Stimulated activated CD8-positive, alpha-beta memory T cell treated with anti-CD3 and anti-CD28 coated beads, Interleukin-15, amount 100 ng/mL, for 24 hours (primary cell): ENCODE measurements around the gene ACTR2.
"Not testable (repeated sequence)": the region's sequence is repeated elsewhere in the genome, so short reads cannot be mapped to it uniquely, and the experiment has no call there.

Experiments
- DNase-seq: peaks from one replicate; pipeline ENCODE4 v3.0.0-alpha.2; 2020; ENCODE audit warnings: low read depth

Gene ACTR2

DNA sequence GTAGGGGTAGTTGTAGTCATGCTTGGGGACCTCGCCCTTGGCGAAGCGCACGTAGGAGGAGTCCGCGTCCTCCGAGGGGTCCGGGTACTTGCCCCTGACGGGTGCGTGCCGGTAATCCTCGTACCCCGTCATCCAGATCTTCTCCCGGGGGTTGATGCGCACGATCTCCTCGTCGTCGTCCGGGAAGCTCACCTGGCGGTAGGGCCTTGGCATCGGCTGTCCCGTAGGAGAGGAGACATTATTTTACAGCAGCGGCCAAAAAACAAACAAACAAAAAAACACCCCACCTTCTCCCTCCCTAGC is 86.3 kb downstream of the ACTR2 start:
- no peak for DNase-seq

DNA sequence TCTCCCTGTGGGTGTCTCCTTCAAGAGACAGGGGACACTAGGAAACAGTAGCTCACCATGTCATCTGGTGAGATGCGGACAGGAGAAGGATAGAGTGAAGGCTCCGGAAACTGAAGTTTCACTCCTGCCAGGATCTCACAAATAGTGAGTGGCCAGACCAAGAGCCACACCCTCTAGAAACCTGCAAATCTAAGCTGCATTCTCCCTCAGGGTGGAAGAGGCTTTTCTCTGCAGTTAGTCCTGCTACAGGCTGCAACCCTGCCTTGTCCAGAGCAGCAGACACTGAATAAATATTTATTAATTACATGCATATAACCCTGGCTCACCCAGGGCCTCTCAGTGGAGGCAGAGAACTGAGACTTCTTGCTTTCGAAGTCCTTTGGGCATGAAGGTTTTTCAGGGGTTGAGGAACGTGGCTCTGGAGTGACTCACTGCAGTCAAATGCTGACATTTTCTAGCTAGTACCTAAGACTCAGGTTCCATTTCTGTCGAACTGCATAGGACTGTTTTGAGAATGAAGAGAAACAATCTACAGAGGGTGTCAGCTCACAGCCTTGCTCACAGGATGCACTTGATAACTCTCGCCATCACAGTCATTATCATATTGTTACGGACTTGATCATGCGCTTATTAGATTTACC is 87.3 kb downstream of the ACTR2 start:
- DNase-seq: no peak

DNA sequence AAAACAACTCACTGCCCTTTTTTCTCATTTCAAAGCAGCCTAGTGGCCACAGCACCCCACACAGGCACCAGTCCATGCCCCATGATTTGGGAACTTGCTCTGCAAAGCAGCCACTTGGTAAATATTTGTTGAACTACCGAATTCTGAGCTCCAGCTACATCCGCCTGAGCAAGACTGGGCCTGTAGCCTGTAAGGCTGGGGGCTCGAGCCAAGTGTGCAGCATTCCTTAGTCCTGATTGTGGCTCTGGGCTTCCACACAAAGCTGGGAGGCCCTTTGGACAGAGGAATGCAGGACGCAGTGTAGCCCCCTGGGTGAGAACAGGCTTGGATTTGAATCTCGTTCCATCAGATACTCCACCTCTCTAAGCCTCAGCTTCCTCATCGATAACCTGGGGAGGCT is 88.4 kb downstream of the ACTR2 start:
- DNase-seq: no peak

DNA sequence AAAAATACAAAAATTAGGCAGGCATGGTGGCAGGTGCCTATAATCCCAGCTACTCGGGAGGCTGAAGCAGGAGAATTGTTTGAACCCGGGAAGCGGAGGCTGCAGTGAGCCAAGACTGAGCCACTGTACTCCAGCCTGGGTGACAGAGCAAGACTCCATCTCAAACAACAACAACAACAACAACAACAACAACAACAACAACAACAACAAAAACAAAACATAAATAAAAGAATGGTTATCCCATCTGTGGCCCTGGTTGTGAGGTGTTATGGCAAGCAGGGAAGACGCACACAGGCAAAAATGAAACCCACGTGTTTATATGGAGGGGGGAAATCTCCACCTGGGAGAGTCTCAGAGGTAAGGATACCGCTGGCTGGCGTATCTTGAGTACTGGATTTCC is 89.7 kb downstream of the ACTR2 start:
- not testable (repeated sequence) for DNase-seq

DNA sequence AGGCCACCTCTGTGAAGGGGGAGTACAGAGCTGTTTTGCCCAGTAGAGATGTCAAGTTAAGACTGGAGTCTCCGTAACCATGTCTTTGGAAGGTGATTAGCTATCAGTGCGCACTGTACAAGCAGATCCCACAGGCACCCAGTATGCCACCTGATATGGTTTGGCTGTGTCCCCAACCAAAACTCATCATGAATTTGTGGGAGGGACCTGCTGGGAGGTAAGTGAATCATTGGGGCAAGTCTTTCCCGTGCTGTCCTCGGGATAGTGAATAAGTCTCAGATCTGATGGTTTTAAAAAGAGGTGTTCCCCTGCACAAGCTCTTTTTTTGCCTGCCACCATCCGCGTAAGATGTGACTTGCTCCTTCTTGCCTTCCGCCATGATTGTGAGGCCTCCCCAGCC is 90.2 kb downstream of the ACTR2 start:
- no peak for DNase-seq

DNA sequence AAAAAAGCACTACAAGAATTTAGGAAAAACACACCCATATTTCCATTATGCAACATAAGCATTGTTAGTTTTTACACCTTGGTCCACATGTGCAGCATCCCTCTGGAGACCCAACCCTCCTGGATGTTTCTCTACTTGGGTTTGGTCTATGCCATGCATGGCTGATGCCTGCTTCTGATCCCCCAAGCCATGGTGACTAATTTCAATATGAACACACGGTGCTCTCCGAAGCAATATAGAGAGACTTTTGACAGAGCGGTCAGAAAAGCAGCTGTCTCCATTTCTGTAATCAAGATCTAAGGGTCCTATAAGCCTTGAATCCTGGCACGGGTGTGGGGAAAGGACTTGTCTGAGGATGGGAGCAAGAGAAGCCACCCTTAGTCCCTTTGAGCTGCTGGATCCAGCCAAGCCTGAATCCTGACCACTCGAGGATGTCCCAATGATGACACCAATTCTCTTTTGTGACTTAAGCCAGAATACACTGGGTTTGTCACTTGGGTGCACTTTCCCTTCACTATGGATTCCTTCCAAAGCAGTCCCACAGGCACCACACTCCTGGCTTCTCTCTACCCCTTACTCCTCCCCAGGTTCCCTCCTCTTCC is 91.5 kb downstream of the ACTR2 start:
- DNase-seq: no peak

DNA sequence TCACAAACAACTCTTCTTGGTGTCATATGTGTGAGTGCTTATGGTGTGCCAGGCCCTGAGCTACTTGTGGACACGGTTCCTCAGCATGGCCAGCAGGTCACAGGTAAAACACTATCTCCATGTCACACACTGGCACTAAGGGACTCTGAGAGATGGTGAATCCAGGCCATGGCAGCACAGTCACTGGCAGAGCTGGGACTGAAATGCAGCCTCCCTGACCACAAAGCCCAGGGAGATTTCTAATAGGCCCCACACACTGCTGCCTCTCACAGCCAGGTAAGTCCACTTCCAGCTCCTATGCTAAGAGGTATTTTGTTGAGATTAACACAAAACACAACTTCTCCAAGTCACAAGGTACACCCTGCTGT is 92.0 kb downstream of the ACTR2 start:
- DNase-seq: no peak

DNA sequence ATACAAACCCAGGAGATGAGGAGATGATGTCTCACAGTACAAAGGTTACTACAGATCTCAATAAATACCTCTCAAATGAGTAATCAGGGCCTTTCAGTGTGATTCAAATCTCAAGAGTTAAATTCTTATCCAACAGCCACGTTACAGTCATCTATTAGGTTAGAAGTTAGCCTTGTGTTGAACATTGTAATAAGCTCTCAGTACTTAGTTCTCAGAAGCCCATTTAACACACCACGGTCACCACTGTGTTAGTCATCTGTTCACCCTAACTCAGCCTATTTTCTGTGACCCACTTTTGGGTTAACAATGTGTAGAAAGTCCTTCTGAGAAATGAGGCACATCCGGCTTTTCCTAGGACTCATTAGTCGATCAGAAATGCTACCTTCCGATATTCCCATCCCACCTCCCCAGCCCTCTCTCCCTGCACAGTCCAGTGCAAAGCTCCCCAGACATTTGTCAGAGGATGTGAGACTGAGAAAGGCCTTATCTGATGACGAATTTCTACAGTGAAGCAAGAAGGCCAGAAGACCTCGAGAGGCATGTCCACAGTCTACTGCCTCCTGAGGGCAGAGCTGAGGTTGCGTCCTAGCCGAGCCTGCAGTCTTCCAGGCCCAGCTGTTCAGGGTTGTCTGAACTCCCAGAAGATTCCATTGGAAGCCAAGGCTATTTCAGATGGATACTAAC is 92.6 kb downstream of the ACTR2 start:
- DNase-seq: no peak
